ENCODE data around the gene EPB41L1. TPM values are rescaled to one million over a fixed set of nuclear protein-coding genes. Genes with fewer than 3 reads are reported as not detected.

Gene EPB41L1
- total RNA-seq, 3 donors from 2014 or later (not counting 1 experiment from before 2014, with no cell fraction given) = 0.21 to 0.29 TPM; not detected in 1

GRCh38 chr20:36130390-36130789 lies 24.1 kb upstream of the EPB41L1 start:
- peaks cover 0 to 3% of the 10 kb centered on the region in 2 donors for H3K27me3 Mint-ChIP-seq (ENCODE audit: low read depth in 2 of 2)
- WGBS (ENCODE audit: insufficient coverage) = 98% methylated on average over 6 of the region's 6 CpGs
- intact Hi-C loops (cut with micrococcal nuclease) = no loop called here
- no peaks in the 10 kb centered on the region for H3K36me3 Mint-ChIP-seq
- TF ChIP-seq, protein P1, sequence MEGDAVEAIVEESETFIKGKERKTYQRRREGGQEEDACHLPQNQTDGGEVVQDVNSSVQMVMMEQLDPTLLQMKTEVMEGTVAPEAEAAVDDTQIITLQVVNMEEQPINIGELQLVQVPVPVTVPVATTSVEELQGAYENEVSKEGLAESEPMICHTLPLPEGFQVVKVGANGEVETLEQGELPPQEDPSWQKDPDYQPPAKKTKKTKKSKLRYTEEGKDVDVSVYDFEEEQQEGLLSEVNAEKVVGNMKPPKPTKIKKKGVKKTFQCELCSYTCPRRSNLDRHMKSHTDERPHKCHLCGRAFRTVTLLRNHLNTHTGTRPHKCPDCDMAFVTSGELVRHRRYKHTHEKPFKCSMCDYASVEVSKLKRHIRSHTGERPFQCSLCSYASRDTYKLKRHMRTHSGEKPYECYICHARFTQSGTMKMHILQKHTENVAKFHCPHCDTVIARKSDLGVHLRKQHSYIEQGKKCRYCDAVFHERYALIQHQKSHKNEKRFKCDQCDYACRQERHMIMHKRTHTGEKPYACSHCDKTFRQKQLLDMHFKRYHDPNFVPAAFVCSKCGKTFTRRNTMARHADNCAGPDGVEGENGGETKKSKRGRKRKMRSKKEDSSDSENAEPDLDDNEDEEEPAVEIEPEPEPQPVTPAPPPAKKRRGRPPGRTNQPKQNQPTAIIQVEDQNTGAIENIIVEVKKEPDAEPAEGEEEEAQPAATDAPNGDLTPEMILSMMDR (IDR thresholded peaks at IDR 0.05) = no peak
- H3K9me3 Mint-ChIP-seq = no peaks in the 10 kb centered on the region
- Histone ChIP-seq H3K4me1 (ENCODE audit: control insufficient read depth, insufficient read depth, low read length) (no peaks in the 10 kb centered on the region), H3K27me3 (ENCODE audit: control insufficient read depth, insufficient read depth, low read length) (no peaks in the 10 kb centered on the region), H3K9me3 (ENCODE audit: control insufficient read depth, insufficient read depth, low read length) (no peaks in the 10 kb centered on the region), H3K36me3 (ENCODE audit: control insufficient read depth, insufficient read depth, low read length) (no peaks in the 10 kb centered on the region), H3K4me3 (ENCODE audit: low read length) (no peak overlapping the region), H3K27ac (ENCODE audit: low read length) (no peak overlapping the region)
- no peak overlapping the region for H3K4me3 Mint-ChIP-seq
- no peak overlapping the region for H3K27ac Mint-ChIP-seq
- no peaks in the 10 kb centered on the region for H3K4me1 Mint-ChIP-seq
- no peak for ATAC-seq
- no peak for DNase-seq

DNA sequence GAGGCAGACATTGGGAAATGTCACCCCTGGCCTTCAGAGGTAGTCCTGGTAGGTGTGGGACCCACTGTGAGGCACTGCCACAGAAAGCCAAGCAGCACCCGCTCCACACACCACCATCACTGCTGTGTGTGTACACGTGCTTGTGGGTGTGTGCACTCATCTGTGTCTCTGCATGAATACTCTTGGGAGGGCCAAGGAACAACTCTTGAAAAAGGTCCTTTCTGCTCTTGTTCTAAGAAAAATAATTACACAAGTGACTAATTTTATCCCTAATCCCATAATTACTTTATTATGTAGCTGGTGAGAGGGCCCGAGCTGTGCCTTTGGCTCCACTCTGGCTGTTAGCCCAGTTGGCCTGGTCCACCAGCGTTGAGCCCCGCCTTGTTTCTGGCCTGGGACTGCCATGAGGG lies 21.7 kb upstream of the EPB41L1 start:
- H3K27me3 Mint-ChIP-seq (ENCODE audit: low read depth in 2 of 2) = no peaks in the 10 kb centered on the region
- intact Hi-C loops (cut with micrococcal nuclease) = no loop called here
- H3K36me3 Mint-ChIP-seq = no peaks in the 10 kb centered on the region
- no peak for ATAC-seq
- no peaks in the 10 kb centered on the region for H3K4me1 ChIP-seq (ENCODE audit: control insufficient read depth, insufficient read depth, low read length)
- no peaks in the 10 kb centered on the region for H3K36me3 ChIP-seq (ENCODE audit: control insufficient read depth, insufficient read depth, low read length)
- H3K9me3 ChIP-seq (ENCODE audit: control insufficient read depth, insufficient read depth, low read length) = no peaks in the 10 kb centered on the region
- H3K4me3 ChIP-seq (ENCODE audit: low read length) = no peak overlapping the region
- no peaks in the 10 kb centered on the region for H3K27me3 ChIP-seq (ENCODE audit: control insufficient read depth, insufficient read depth, low read length)
- no peaks in the 10 kb centered on the region for H3K9me3 Mint-ChIP-seq
- 84% methylated on average over 5 of the region's 5 CpGs for WGBS (ENCODE audit: insufficient coverage)
- H3K4me1 Mint-ChIP-seq = no peaks in the 10 kb centered on the region
- H3K27ac ChIP-seq (ENCODE audit: low read length) = no peak overlapping the region
- no peak overlapping the region for H3K27ac Mint-ChIP-seq
- no peak overlapping the region for H3K4me3 Mint-ChIP-seq
- no peak for DNase-seq
- TF ChIP-seq, protein P1 (IDR thresholded peaks at IDR 0.05) = no peak

GRCh38 chr20:36133821-36134220 lies 20.7 kb upstream of the EPB41L1 start:
- peaks cover 0 to 4% of the 10 kb centered on the region in 2 donors for H3K27me3 Mint-ChIP-seq (ENCODE audit: low read depth in 2 of 2)
- Histone ChIP-seq H3K4me1 (ENCODE audit: control insufficient read depth, insufficient read depth, low read length) (no peaks in the 10 kb centered on the region), H3K9me3 (ENCODE audit: control insufficient read depth, insufficient read depth, low read length) (no peaks in the 10 kb centered on the region), H3K27ac (ENCODE audit: low read length) (no peak overlapping the region), H3K27me3 (ENCODE audit: control insufficient read depth, insufficient read depth, low read length) (no peaks in the 10 kb centered on the region), H3K36me3 (ENCODE audit: control insufficient read depth, insufficient read depth, low read length) (no peaks in the 10 kb centered on the region), H3K4me3 (ENCODE audit: low read length) (no peak overlapping the region)
- H3K9me3 Mint-ChIP-seq = no peaks in the 10 kb centered on the region
- TF ChIP-seq, protein P1 (IDR thresholded peaks at IDR 0.05) = no peak
- no peak overlapping the region for H3K27ac Mint-ChIP-seq
- no peaks in the 10 kb centered on the region for H3K36me3 Mint-ChIP-seq
- 88% methylated on average over 2 of the region's 2 CpGs for WGBS (ENCODE audit: insufficient coverage)
- no peaks in the 10 kb centered on the region for H3K4me1 Mint-ChIP-seq
- ATAC-seq (no peak), DNase-seq (no peak)
- H3K4me3 Mint-ChIP-seq = no peak overlapping the region
- intact Hi-C loops (cut with micrococcal nuclease) = no loop called here

- DNase-seq (no peak), ATAC-seq (no peak)
- Histone ChIP-seq H3K27ac (ENCODE audit: low read length) (no peak overlapping the region), H3K4me3 (ENCODE audit: low read length) (no peak overlapping the region), H3K36me3 (ENCODE audit: control insufficient read depth, insufficient read depth, low read length) (no peaks in the 10 kb centered on the region), H3K27me3 (ENCODE audit: control insufficient read depth, insufficient read depth, low read length) (no peaks in the 10 kb centered on the region), H3K9me3 (ENCODE audit: control insufficient read depth, insufficient read depth, low read length) (no peaks in the 10 kb centered on the region), H3K4me1 (ENCODE audit: control insufficient read depth, insufficient read depth, low read length) (no peaks in the 10 kb centered on the region)
- intact Hi-C loops (cut with micrococcal nuclease) = no loop called here
- Mint-ChIP-seq H3K36me3 (no peaks in the 10 kb centered on the region), H3K27me3 (ENCODE audit: low read depth in 2 of 2) (peaks cover 0 to 6% of the 10 kb centered on the region in 2 donors), H3K4me3 (no peak overlapping the region), H3K27ac (no peak overlapping the region), H3K4me1 (no peaks in the 10 kb centered on the region), H3K9me3 (no peaks in the 10 kb centered on the region)
- 93% methylated on average over 3 of the region's 6 CpGs for WGBS (ENCODE audit: insufficient coverage)
- TF ChIP-seq, protein P1 (IDR thresholded peaks at IDR 0.05) = no peak
Measured at GRCh38 chr20:36135159-36135558, 19.4 kb upstream of the EPB41L1 start.

Data from natural killer cell (primary cell).